HCT116 (cell line): Measurements from ENCODE around the gene MAPK1. TPM values are rescaled to one million over a fixed set of nuclear protein-coding genes. Genes with fewer than 3 reads are reported as not detected.

Experiments
- ATAC-seq: fragments of 200-7000 bp; cut with Tn5 transposase; 2 replicates; pipeline ENCODE4 v1.9.1; 2020; ENCODE audit warnings: mild to moderate bottlenecking, moderate library complexity
- Bru-seq: library from RNA; stranded (reverse); fragments of 400-500 nt; gene quantifications from one replicate; lab custom pipeline; 2021; lab: Mats Ljungman, UMichigan
- BruChase-seq, 2 experiments: library from RNA; stranded (reverse); fragments of 400-500 nt; gene quantifications; one replicate each; lab custom pipeline; 2021; lab: Mats Ljungman, UMichigan
- BruUV-seq: library from RNA; stranded (reverse); fragments of 400-500 nt; replicated peaks from 2 replicates; lab custom pipeline; 2021; lab: Mats Ljungman, UMichigan
- CTCF ChIA-PET: fragments of 300-600 bp; sonication (Branson Sonifier 250); formaldehyde crosslinking; loops from one replicate; lab custom pipeline; 2021; ENCODE audit warnings: antibody characterized with exemption; lab: Charles Lee
- POLR2A ChIA-PET: fragments of 300-600, 350-600 bp; sonication (Branson Sonifier 250); formaldehyde crosslinking; loops from one replicate; lab custom pipeline; 2021; ENCODE audit warnings: antibody characterized with exemption; lab: Charles Lee
- RAD21 ChIA-PET, 2 experiments: fragments of 300-600 bp; sonication (Branson Sonifier 250); formaldehyde crosslinking; loops; one replicate each; lab custom pipeline; 2023; ENCODE audit warnings: low total read pairs in 2 of 2; ENCODE audit not compliant: uncharacterized antibody in 2 of 2, unreplicated experiment in 2 of 2, low non-redundant PET in 1 of 2; lab: Charles Lee
- DNase-seq: peaks from one replicate; pipeline ENCODE4 v3.0.0-alpha.2; 2010; ENCODE audit warnings: low read depth, low spot score
- H2AFZ ChIP-seq: fragments of 200-600 bp; shearing (Covaris generic), sonication (generic); 2 replicates; pipeline ENCODE4 v1.6.1; 2017; ENCODE audit warnings: low read depth, mixed run types, mixed read lengths, antibody characterized with exemption, low read length; ENCODE audit not compliant: poor library complexity, severe bottlenecking
- H3K27ac ChIP-seq: 2 replicates; pipeline ENCODE4 v1.5.1; 2012; ENCODE audit warnings: low read depth, low read length
- H3K27me3 ChIP-seq: fragments of 200-600 bp; sonication (generic); 2 replicates; pipeline ENCODE4 v1.6.1; 2016; ENCODE audit warnings: mixed run types, low read length, mixed read lengths; ENCODE audit not compliant: insufficient read depth
- H3K36me3 ChIP-seq, 2 experiments: fragments of 200-500 bp in 1 of 2; fragments of 200-600 bp in 1 of 2; sonication (Bioruptor generic) in 1 of 2; sonication (generic) in 1 of 2; 2 replicates each; pipeline versions ENCODE4 v1.5.1 to v1.6.1; 2014 to 2016; ENCODE audit warnings: low read length in 2 of 2, inconsistent platforms in 1 of 2, mixed read lengths in 1 of 2, mixed run types in 1 of 2; ENCODE audit not compliant: insufficient read depth in 2 of 2, control insufficient read depth in 1 of 2
- H3K4me1 ChIP-seq, 2 experiments: fragments of 200-600 bp in 1 of 2; sonication (generic) in 1 of 2; 2 replicates each; pipeline versions ENCODE4 v1.5.1 to v1.6.1; 2012 to 2017; ENCODE audit warnings: low read length in 2 of 2, inconsistent platforms in 1 of 2, mild to moderate bottlenecking in 1 of 2, mixed read lengths in 1 of 2, mixed run types in 1 of 2, moderate library complexity in 1 of 2; ENCODE audit not compliant: insufficient read depth in 2 of 2, control insufficient read depth in 1 of 2
- H3K4me2 ChIP-seq: fragments of 200-600 bp; sonication (generic); 2 replicates; pipeline ENCODE4 v1.6.1; 2017; ENCODE audit warnings: mixed run types, low read length, mixed read lengths
- H3K4me3 ChIP-seq, 2 experiments: fragments of 200-600 bp in 1 of 2; sonication (generic) in 1 of 2; replicated peaks in 1 of 2; 2 replicates each; pipeline ENCODE4 v1.5.1; 2011 to 2016; ENCODE audit warnings: low read length in 2 of 2, control low read depth in 1 of 2, low read depth in 1 of 2, mild to moderate bottlenecking in 1 of 2, mixed read lengths in 1 of 2, mixed run types in 1 of 2
- H3K79me2 ChIP-seq: fragments of 200-600 bp; sonication (generic); 2 replicates; pipeline ENCODE4 v1.6.1; 2017; ENCODE audit warnings: mild to moderate bottlenecking, mixed run types, low read length, moderate library complexity, mixed read lengths; ENCODE audit not compliant: insufficient read depth
- H3K9ac ChIP-seq: fragments of 200-600 bp; sonication (generic); 2 replicates; pipeline ENCODE4 v1.6.1; 2016; ENCODE audit warnings: low read length, mixed read lengths
- H3K9me2 ChIP-seq: fragments of 200-600 bp; sonication (generic), shearing (Covaris generic); 2 replicates; pipeline ENCODE4 v1.6.1; 2017; ENCODE audit warnings: mixed run types, mild to moderate bottlenecking, moderate library complexity; ENCODE audit not compliant: insufficient read depth
- H3K9me3 ChIP-seq, 2 experiments: fragments of 200-500 bp in 1 of 2; fragments of 200-600 bp in 1 of 2; sonication (Bioruptor generic) in 1 of 2; sonication (generic) in 1 of 2; 2 replicates each; pipeline ENCODE4 v1.6.1; 2014 to 2017; ENCODE audit warnings: low read length in 2 of 2, mixed read lengths in 2 of 2, inconsistent platforms in 1 of 2, low read depth in 1 of 2, mild to moderate bottlenecking in 1 of 2, mixed run types in 1 of 2, moderate library complexity in 1 of 2; ENCODE audit not compliant: control insufficient read depth in 1 of 2, insufficient read depth in 1 of 2
- H4K20me1 ChIP-seq: fragments of 200-600 bp; sonication (generic), shearing (Covaris generic); 2 replicates; pipeline ENCODE4 v1.6.1; 2017; ENCODE audit warnings: mixed run types, mild to moderate bottlenecking, moderate library complexity; ENCODE audit not compliant: insufficient read depth
- CBX3 ChIP-seq: IDR thresholded peaks from 2 replicates; pipeline ENCODE4 v1.6.1; 2012; ENCODE audit warnings: low read depth
- CEBPB ChIP-seq: IDR thresholded peaks from 2 replicates; pipeline ENCODE4 v1.6.1; 2012; ENCODE audit warnings: low read depth
- EGR1 ChIP-seq: IDR thresholded peaks from 2 replicates; pipeline ENCODE4 v1.6.1; 2012; ENCODE audit warnings: low read depth
- ELF1 ChIP-seq: IDR thresholded peaks from 2 replicates; pipeline ENCODE4 v1.6.1; 2012; ENCODE audit warnings: low read depth, borderline replicate concordance
- EZH2 ChIP-seq: fragments of 200-600 bp; sonication (generic); IDR thresholded peaks from 2 replicates; pipeline ENCODE4 v1.6.1; 2017; ENCODE audit warnings: antibody characterized with exemption, mixed run types
- EZH2phosphoT487 ChIP-seq: fragments of 200-600 bp; IDR thresholded peaks from 2 replicates; pipeline ENCODE4 v1.6.1; 2018; ENCODE audit warnings: antibody characterized with exemption, borderline replicate concordance
- FOSL1 ChIP-seq: IDR thresholded peaks from 2 replicates; pipeline ENCODE4 v1.6.1; 2012; ENCODE audit warnings: low read depth
- MAX ChIP-seq: IDR thresholded peaks from 2 replicates; pipeline ENCODE4 v1.6.1; 2012
- POLR2AphosphoS5 ChIP-seq: IDR thresholded peaks from 2 replicates; pipeline ENCODE4 v1.6.1; 2011; ENCODE audit warnings: mild to moderate bottlenecking, low read depth, low read length, moderate library complexity
- RAD21 ChIP-seq: IDR thresholded peaks from 2 replicates; pipeline ENCODE4 v1.6.1; 2012; ENCODE audit warnings: low read depth, mild to moderate bottlenecking
- SIN3A ChIP-seq: IDR thresholded peaks from 2 replicates; pipeline ENCODE4 v1.6.1; 2012; ENCODE audit warnings: low read depth
- SP1 ChIP-seq: IDR thresholded peaks from 2 replicates; pipeline ENCODE4 v1.6.1; 2012; ENCODE audit warnings: low read depth
- SRF ChIP-seq: IDR thresholded peaks from 2 replicates; pipeline ENCODE4 v1.6.1; 2012; ENCODE audit warnings: low read depth
- TCF7L2 ChIP-seq: IDR thresholded peaks from 2 replicates; pipeline ENCODE4 v1.7.0; 2011; ENCODE audit warnings: borderline replicate concordance, inconsistent platforms; ENCODE audit not compliant: insufficient read depth, insufficient read length; ENCODE audit errors: extremely low read depth
- YY1 ChIP-seq: IDR thresholded peaks from 2 replicates; pipeline ENCODE4 v1.6.1; 2011; ENCODE audit warnings: low read length, low read depth, moderate library complexity, mild to moderate bottlenecking; ENCODE audit not compliant: insufficient replicate concordance; ENCODE audit errors: extremely low read depth
- ZFX ChIP-seq: fragments of 450-650 bp; IDR thresholded peaks from 2 replicates; pipeline ENCODE4 v1.6.1; 2017
- intact Hi-C: fragments of 100-400 bp; cut with micrococcal nuclease; formaldehyde crosslinking; loops from 2 replicates; pipeline ENCODE4 v1.10.0; 2022
- long read RNA-seq: library from polyadenylated mRNA; unstranded; transcript quantifications from one replicate; pipeline ENCODE4 v2.0.0, GENCODE V29; 2021; ENCODE audit not compliant: unreplicated experiment
- polyA plus RNA-seq: library from polyadenylated mRNA; unstranded; fragments of >200 nt; gene quantifications from 2 replicates; pipeline ENCODE4 v1.2.1, GENCODE V29; 2012; ENCODE audit warnings: missing spikeins
- total RNA-seq: library from RNA; stranded (reverse); gene quantifications from one replicate; pipeline ENCODE4 v1.2.1, GENCODE V29; 2021; ENCODE audit not compliant: unreplicated experiment
- TF ChIP-seq, protein P1 (sequence below): IDR thresholded peaks from 2 replicates; pipeline ENCODE4 v1.6.1; 2012; ENCODE audit warnings: low read depth
- TF ChIP-seq, protein P2 (sequence below): IDR thresholded peaks from 2 replicates; pipeline ENCODE4 v1.6.1; 2012
- TF ChIP-seq, protein P3 (sequence below), 3 experiments: fragments of 200-600 bp in 1 of 3; sonication (generic) in 1 of 3; IDR thresholded peaks in 2 of 3; conservative IDR thresholded peaks in 1 of 3; 2 replicates each; pipeline ENCODE4 v1.5.1; 2012 to 2017; ENCODE audit warnings: low read depth in 2 of 3, low read length in 2 of 3, antibody characterized with exemption in 1 of 3, borderline replicate concordance in 1 of 3, control low read depth in 1 of 3, mild to moderate bottlenecking in 1 of 3, mixed read lengths in 1 of 3, mixed run types in 1 of 3, moderate library complexity in 1 of 3; ENCODE audit not compliant: insufficient read depth in 1 of 3

Gene MAPK1
- total RNA-seq, result 137 TPM
- polyA plus RNA-seq, result 42.2 and 55.3 TPM in 2 replicates
- percentile 85 among the genes with signal in this experiment for Bru-seq, nascent RNA
- percentile 91 among the genes with signal in this experiment for BruChase-seq, experiment 1, labeled RNA remaining after a 6-hour chase
- percentile 84 among the genes with signal in this experiment for BruChase-seq, experiment 2, labeled RNA remaining after a 2-hour chase
- long read RNA-seq, full-length matches to known transcripts, result 122 of 241 reads
- long read RNA-seq, partial matches to known transcripts, result 5 of 241 reads
- long read RNA-seq, other reads (novel, unspliced or antisense), result 114 of 241 reads

- ChIA-PET RAD21 (no interaction called here), CTCF (interaction anchor here (0.6 to 0.9 kb wide), 2 partner anchors 85 to 104 kb away, joined by 3 read pairs; partner anchors contain the start of gene PPM1F), POLR2A (interaction anchor here (1.0 to 1.1 kb wide), 2 partner anchors 9 to 11 kb away, joined by 4 read pairs; no protein-coding TSS in a partner anchor)
- Histone ChIP-seq H3K9me2 (no peaks in the 10 kb centered on the region), H4K20me1 (peaks cover 16% of the 10 kb centered on the region; the same call in 1 of the 2 replicates), H3K79me2 (peaks cover 51% of the 10 kb centered on the region), H3K27ac (peak within 1 kb of the TSS; percentile 90), H3K36me3 (no peaks in the 10 kb centered on the region), H3K4me2 (peak within 1 kb of the TSS; percentile 97), H3K4me3 (peak within 1 kb of the TSS; percentile 78 to 95), H3K4me1 (peaks cover 14 to 28% of the 10 kb centered on the region in 2 experiments), H3K9me3 (no peaks in the 10 kb centered on the region), H3K9ac (peak within 1 kb of the TSS; percentile 85), H3K27me3 (no peaks in the 10 kb centered on the region), H2AFZ (peak within 1 kb of the TSS; percentile 38)
- DNase-seq, result peak; percentile 61
- ATAC-seq, result peak; percentile 96
- TSS peak; percentile 90 for BruUV-seq
- intact Hi-C loops, result loop anchor here (5.0 kb wide), 1 partner anchor 215 kb away; no protein-coding TSS in a partner anchor
- TF ChIP-seq TCF7L2 (no peak), SIN3A (no peak), FOSL1 (no peak), RAD21 (no peak), MAX (peak; percentile 84), SRF (no peak), YY1 (peak; percentile 40), ZFX (peak; percentile 51), SP1 (no peak; the same call in 1 of the 2 replicates), EZH2 (no peak), ELF1 (no peak), POLR2AphosphoS5 (peak; percentile 87), CEBPB (no peak), EZH2phosphoT487 (no peak), CBX3 (no peak; the same call in 1 of the 2 replicates), EGR1 (peak; percentile 99)
- TF ChIP-seq, protein P1, sequence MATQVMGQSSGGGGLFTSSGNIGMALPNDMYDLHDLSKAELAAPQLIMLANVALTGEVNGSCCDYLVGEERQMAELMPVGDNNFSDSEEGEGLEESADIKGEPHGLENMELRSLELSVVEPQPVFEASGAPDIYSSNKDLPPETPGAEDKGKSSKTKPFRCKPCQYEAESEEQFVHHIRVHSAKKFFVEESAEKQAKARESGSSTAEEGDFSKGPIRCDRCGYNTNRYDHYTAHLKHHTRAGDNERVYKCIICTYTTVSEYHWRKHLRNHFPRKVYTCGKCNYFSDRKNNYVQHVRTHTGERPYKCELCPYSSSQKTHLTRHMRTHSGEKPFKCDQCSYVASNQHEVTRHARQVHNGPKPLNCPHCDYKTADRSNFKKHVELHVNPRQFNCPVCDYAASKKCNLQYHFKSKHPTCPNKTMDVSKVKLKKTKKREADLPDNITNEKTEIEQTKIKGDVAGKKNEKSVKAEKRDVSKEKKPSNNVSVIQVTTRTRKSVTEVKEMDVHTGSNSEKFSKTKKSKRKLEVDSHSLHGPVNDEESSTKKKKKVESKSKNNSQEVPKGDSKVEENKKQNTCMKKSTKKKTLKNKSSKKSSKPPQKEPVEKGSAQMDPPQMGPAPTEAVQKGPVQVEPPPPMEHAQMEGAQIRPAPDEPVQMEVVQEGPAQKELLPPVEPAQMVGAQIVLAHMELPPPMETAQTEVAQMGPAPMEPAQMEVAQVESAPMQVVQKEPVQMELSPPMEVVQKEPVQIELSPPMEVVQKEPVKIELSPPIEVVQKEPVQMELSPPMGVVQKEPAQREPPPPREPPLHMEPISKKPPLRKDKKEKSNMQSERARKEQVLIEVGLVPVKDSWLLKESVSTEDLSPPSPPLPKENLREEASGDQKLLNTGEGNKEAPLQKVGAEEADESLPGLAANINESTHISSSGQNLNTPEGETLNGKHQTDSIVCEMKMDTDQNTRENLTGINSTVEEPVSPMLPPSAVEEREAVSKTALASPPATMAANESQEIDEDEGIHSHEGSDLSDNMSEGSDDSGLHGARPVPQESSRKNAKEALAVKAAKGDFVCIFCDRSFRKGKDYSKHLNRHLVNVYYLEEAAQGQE, result no peak
- TF ChIP-seq, protein P2, sequence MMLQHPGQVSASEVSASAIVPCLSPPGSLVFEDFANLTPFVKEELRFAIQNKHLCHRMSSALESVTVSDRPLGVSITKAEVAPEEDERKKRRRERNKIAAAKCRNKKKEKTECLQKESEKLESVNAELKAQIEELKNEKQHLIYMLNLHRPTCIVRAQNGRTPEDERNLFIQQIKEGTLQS, result no peak
- TF ChIP-seq, protein P3, sequence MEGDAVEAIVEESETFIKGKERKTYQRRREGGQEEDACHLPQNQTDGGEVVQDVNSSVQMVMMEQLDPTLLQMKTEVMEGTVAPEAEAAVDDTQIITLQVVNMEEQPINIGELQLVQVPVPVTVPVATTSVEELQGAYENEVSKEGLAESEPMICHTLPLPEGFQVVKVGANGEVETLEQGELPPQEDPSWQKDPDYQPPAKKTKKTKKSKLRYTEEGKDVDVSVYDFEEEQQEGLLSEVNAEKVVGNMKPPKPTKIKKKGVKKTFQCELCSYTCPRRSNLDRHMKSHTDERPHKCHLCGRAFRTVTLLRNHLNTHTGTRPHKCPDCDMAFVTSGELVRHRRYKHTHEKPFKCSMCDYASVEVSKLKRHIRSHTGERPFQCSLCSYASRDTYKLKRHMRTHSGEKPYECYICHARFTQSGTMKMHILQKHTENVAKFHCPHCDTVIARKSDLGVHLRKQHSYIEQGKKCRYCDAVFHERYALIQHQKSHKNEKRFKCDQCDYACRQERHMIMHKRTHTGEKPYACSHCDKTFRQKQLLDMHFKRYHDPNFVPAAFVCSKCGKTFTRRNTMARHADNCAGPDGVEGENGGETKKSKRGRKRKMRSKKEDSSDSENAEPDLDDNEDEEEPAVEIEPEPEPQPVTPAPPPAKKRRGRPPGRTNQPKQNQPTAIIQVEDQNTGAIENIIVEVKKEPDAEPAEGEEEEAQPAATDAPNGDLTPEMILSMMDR (IDR thresholded peaks at IDR 0.05 in 2 of 3, conservative IDR thresholded peaks at IDR 0.05 in 1 of 3; ENCODE audit: borderline replicate concordance in 1 of 3, insufficient read depth in 1 of 3, low read depth in 2 of 3, low read length in 2 of 3), result peak in 1 of 3 experiments; percentile 19; a peak in 1 of 6 replicates
Observed at GRCh38 chr22:21867528-21868266, at the start of gene MAPK1. Gene MAPK1, minus strand, starts transcription at chr22:21867645. Its CDS starts 205 bp downstream, at chr22:21867440.
